ENCODE data around the gene INAFM1.

The INAFM1 gene

GRCh38 chr19:47312366-47313006 is 37.8 kb downstream of the INAFM1 start:
- DNase-seq = no peak

GRCh38 chr19:47313754-47314295 is 39.1 kb downstream of the INAFM1 start:
- no peak for DNase-seq

GRCh38 chr19:47315125-47315821 is 40.6 kb downstream of the INAFM1 start:
- DNase-seq = no peak

- DNase-seq = no peak
Measured at GRCh38 chr19:47316513-47316912, 41.8 kb downstream of the INAFM1 start.

- no peak for DNase-seq
Measured at GRCh38 chr19:47319923-47320871, 45.5 kb downstream of the INAFM1 start.

- DNase-seq = no peak
Measured at GRCh38 chr19:47321630-47322029, 46.9 kb downstream of the INAFM1 start.

- DNase-seq = no peak
Measured at GRCh38 chr19:47322058-47322457, 47.4 kb downstream of the INAFM1 start.

- DNase-seq = no peak
Measured at GRCh38 chr19:47323409-47323808, 48.7 kb downstream of the INAFM1 start.

- DNase-seq = no peak
Measured at GRCh38 chr19:47323872-47324271, 49.2 kb downstream of the INAFM1 start.

GRCh38 chr19:47324502-47324901 is 49.8 kb downstream of the INAFM1 start:
- DNase-seq = no peak

All from NCI-H1694 treated with DMSO at 0.1 percent for 48 hours (cell line).